ENCODE data around the gene ATE1. TPM values are rescaled to one million over a fixed set of nuclear protein-coding genes. Genes with fewer than 3 reads are reported as not detected.

ATE1 gene
- total RNA-seq, 1 experiment from 2014 or later, result 39.2 TPM

- Histone ChIP-seq H3K9ac (ENCODE audit: low read length) (no peak overlapping the region), H3K79me2 (ENCODE audit: insufficient read depth, low read length) (no peaks in the 10 kb centered on the region), H3K4me3 (replicated peaks in 1 of 2; ENCODE audit: low read depth in 1 of 2, low read length in 2 of 2) (no peak overlapping the region), H4K20me1 (ENCODE audit: insufficient read depth) (no peaks in the 10 kb centered on the region), H2AFZ (ENCODE audit: low read depth, low read length, poor library complexity, severe bottlenecking) (no peak overlapping the region), H3K27me3 (ENCODE audit: insufficient read depth, low read length) (no peaks in the 10 kb centered on the region), H3K9me2 (ENCODE audit: insufficient read depth) (no peaks in the 10 kb centered on the region), H3K4me2 (ENCODE audit: low read length) (no peak overlapping the region), H3K27ac (ENCODE audit: low read depth, low read length) (no peak overlapping the region), H3K4me1 (ENCODE audit: control insufficient read depth in 1 of 2, insufficient read depth in 2 of 2, low read length in 2 of 2) (no peaks in the 10 kb centered on the region; a peak in 1 of 4 replicates), H3K36me3 (ENCODE audit: control insufficient read depth in 1 of 2, insufficient read depth in 2 of 2, low read length in 2 of 2) (no peaks in the 10 kb centered on the region), H3K9me3 (ENCODE audit: control insufficient read depth in 1 of 2, insufficient read depth in 1 of 2, low read depth in 1 of 2, low read length in 2 of 2) (no peaks in the 10 kb centered on the region)
- ChIA-PET RAD21 (ENCODE audit: low non-redundant PET in 1 of 2, low total read pairs in 2 of 2, uncharacterized antibody in 2 of 2, unreplicated experiment in 2 of 2) (no interaction called here), POLR2A (no interaction called here), CTCF (no interaction called here)
- no TSS peak for BruUV-seq (replicated peaks)
- DNase-seq (ENCODE audit: low read depth, low spot score) (no peak), ATAC-seq (no peak)
- intact Hi-C loops (cut with micrococcal nuclease), result no loop called here
- TF ChIP-seq JUND (IDR thresholded peaks at IDR 0.05) (no peak), SIN3A (IDR thresholded peaks at IDR 0.05; ENCODE audit: low read depth) (no peak), CEBPB (IDR thresholded peaks at IDR 0.05; ENCODE audit: low read depth) (no peak), SP1 (IDR thresholded peaks at IDR 0.05; ENCODE audit: low read depth) (no peak), SRF (IDR thresholded peaks at IDR 0.05; ENCODE audit: low read depth) (no peak), TCF7L2 (IDR thresholded peaks at IDR 0.05; ENCODE audit: borderline replicate concordance, extremely low read depth, insufficient read depth, insufficient read length) (no peak), EZH2 (IDR thresholded peaks at IDR 0.05) (no peak), ATF3 (IDR thresholded peaks at IDR 0.05) (no peak), POLR2A (IDR thresholded peaks at IDR 0.05; ENCODE audit: borderline replicate concordance, extremely low read depth, insufficient read depth, insufficient read length) (no peak), POLR2AphosphoS5 (IDR thresholded peaks at IDR 0.05; ENCODE audit: low read depth, low read length) (no peak), EZH2phosphoT487 (IDR thresholded peaks at IDR 0.05; ENCODE audit: borderline replicate concordance) (no peak), ELF1 (IDR thresholded peaks at IDR 0.05; ENCODE audit: borderline replicate concordance, low read depth) (no peak), ZNF274 (IDR thresholded peaks at IDR 0.05; ENCODE audit: low read depth, low read length) (no peak), YY1 (IDR thresholded peaks at IDR 0.05; ENCODE audit: extremely low read depth, insufficient replicate concordance, low read depth, low read length) (no peak), ZFX (IDR thresholded peaks at IDR 0.05) (no peak), CBX3 (IDR thresholded peaks at IDR 0.05; ENCODE audit: low read depth) (no peak), EGR1 (IDR thresholded peaks at IDR 0.05; ENCODE audit: low read depth) (no peak)
- TF ChIP-seq, protein P1, sequence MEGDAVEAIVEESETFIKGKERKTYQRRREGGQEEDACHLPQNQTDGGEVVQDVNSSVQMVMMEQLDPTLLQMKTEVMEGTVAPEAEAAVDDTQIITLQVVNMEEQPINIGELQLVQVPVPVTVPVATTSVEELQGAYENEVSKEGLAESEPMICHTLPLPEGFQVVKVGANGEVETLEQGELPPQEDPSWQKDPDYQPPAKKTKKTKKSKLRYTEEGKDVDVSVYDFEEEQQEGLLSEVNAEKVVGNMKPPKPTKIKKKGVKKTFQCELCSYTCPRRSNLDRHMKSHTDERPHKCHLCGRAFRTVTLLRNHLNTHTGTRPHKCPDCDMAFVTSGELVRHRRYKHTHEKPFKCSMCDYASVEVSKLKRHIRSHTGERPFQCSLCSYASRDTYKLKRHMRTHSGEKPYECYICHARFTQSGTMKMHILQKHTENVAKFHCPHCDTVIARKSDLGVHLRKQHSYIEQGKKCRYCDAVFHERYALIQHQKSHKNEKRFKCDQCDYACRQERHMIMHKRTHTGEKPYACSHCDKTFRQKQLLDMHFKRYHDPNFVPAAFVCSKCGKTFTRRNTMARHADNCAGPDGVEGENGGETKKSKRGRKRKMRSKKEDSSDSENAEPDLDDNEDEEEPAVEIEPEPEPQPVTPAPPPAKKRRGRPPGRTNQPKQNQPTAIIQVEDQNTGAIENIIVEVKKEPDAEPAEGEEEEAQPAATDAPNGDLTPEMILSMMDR (IDR thresholded peaks at IDR 0.05 in 2 of 3, conservative IDR thresholded peaks at IDR 0.05 in 1 of 3; ENCODE audit: borderline replicate concordance in 1 of 3, insufficient read depth in 1 of 3, low read depth in 2 of 3, low read length in 2 of 3), result no peak
- TF ChIP-seq, protein P2, sequence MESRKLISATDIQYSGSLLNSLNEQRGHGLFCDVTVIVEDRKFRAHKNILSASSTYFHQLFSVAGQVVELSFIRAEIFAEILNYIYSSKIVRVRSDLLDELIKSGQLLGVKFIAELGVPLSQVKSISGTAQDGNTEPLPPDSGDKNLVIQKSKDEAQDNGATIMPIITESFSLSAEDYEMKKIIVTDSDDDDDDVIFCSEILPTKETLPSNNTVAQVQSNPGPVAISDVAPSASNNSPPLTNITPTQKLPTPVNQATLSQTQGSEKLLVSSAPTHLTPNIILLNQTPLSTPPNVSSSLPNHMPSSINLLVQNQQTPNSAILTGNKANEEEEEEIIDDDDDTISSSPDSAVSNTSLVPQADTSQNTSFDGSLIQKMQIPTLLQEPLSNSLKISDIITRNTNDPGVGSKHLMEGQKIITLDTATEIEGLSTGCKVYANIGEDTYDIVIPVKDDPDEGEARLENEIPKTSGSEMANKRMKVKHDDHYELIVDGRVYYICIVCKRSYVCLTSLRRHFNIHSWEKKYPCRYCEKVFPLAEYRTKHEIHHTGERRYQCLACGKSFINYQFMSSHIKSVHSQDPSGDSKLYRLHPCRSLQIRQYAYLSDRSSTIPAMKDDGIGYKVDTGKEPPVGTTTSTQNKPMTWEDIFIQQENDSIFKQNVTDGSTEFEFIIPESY (IDR thresholded peaks at IDR 0.05; ENCODE audit: extremely low read depth, insufficient replicate concordance, low read length), result no peak
These were observed 155.4 kb downstream of the ATE1 start for GRCh38 chr10:121772406-121772805.

Data from HCT116 (cell line).